HG03469 (cell line): ENCODE results near the gene CNTN4.

Source experiments
- ATAC-seq: cut with Tn5 transposase; IDR thresholded peaks from one replicate; pipeline ENCODE4 v1.9.1; 2021; ENCODE audit warnings: mild to moderate bottlenecking, moderate library complexity, moderate number of reproducible peaks; ENCODE audit not compliant: unreplicated experiment

The CNTN4 gene

DNA sequence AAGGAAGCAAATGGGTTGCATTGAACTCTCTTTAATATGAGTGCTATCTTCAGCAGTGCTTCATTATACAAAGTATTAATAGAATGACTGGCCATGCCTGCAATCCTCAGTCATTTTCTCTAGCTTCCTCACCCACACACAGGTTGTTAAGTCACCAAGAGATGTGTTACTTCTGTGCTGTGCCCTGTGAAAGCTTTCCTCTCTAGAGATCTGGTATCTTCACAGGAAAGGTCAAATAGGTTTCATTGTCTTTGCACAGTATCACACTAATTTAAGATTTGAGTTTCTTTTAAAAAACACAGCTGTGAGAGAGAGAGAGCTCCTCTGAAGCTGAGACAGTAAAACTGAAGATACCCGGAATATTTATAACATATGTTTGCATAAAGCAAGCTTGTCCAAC lies 278.6 kb downstream of the CNTN4 start:
- ATAC-seq = no peak

DNA sequence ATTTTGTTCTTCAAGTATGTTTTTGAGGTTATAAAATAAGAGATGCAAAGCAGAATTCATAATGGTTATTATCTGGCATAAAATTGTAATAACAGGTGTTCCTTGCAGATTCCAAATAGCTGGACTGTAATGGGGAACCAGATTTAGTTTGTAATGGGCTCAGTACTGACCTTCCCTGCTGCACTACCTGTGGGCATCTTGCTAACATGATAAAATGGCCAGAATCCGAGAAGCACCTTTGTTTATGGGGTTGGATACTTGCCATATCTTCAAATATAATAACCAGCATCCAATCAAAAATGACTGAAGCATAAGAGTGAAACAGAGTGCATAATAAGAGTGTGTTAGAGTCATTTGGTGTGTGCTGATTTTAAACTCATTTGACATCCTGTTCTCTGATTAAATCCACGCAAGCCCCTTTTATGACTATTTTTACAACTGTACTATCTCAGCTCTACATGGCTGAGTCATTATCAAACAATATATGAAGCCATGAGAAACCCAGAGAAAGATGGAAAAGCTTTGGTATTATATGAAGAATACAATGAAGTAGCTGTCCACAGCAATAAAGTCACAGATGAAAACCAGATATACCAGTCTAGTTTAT lies 292.4 kb downstream of the CNTN4 start:
- ATAC-seq = no peak

GRCh38 chr3:2391896-2392295 lies 293.2 kb downstream of the CNTN4 start:
- no peak for ATAC-seq

DNA sequence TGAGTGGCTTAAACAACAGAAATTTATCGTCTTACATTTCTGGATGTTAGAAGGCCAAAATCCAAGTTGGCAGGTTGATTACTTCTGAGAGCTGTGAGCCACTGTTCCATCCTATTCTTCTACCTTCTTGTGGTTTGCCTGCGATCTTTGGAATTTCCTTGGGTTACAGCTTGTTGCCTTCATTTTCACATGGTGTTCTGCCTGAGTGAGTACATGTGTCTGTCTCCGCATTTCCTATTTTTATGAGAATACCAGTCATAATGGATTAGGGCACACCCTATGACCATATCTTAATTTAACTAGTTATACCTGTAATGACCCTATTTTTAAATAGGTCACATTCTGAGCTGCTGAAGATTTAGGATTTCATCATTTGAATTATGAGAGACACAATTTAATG lies 294.3 kb downstream of the CNTN4 start:
- no peak for ATAC-seq

- no peak for ATAC-seq
Observed at GRCh38 chr3:2415083-2415482, 316.4 kb downstream of the CNTN4 start.

- no peak for ATAC-seq
Observed at GRCh38 chr3:2420919-2421318, 322.3 kb downstream of the CNTN4 start.

GRCh38 chr3:2423143-2423542 lies 324.5 kb downstream of the CNTN4 start:
- no peak for ATAC-seq

DNA sequence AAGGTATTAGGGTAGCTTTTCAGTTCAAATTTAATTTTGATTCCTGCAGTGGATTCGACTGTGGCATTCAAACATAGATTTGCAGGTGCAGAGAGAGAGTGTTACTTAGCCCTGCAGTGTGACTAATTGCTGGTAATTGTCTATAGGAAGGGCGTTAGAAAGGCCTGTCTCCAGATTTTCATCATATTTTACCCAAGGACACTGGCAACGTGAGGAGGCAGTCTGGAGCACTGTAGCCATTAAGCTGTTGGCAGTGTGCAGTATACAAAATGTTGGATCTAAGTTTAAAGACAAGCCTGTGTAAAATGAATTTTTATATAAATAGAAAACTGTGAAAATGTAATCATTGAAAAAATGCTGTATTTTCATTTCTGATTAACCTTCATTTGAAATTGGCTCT lies 342.9 kb downstream of the CNTN4 start:
- no peak for ATAC-seq

DNA sequence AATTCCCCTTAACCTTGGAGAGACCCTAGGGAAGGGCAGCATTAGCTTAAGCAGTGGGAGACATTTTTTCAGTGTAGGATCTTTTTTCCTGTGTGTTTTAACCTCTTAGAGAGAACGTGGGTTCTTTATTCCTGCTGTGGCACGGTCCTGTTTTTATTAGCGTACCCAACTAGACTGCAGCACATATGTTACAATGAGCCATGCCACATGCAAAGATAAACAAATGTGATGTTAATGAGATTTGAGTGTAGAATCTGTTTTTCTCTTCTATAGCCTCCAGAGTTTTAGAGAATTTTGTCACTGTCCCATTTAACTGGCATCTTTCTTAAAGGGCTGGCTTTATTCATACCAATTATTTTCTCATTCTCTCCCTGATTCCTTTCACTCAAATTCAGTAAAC lies 347.5 kb downstream of the CNTN4 start:
- ATAC-seq = no peak

GRCh38 chr3:2452249-2452648 lies 353.6 kb downstream of the CNTN4 start:
- ATAC-seq = no peak

DNA sequence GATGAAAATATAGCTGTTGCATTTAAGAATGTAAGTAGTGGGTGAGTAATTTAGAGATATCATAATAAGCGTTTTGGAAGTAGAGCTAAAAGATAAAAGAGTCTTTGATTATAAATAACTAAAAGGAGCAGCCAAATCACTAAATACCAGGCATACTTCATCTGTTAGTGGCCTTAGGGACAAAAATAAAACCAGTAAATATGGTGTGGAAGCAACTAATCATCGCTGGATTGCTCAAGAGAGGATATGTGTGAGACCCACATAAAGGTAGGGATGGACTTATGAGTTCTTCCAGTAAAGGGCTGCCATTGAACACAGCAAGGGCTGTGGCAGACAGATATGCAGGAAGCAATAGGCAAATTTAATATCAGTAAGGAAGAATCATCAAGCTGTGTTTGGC lies 356.2 kb downstream of the CNTN4 start:
- ATAC-seq = no peak

DNA sequence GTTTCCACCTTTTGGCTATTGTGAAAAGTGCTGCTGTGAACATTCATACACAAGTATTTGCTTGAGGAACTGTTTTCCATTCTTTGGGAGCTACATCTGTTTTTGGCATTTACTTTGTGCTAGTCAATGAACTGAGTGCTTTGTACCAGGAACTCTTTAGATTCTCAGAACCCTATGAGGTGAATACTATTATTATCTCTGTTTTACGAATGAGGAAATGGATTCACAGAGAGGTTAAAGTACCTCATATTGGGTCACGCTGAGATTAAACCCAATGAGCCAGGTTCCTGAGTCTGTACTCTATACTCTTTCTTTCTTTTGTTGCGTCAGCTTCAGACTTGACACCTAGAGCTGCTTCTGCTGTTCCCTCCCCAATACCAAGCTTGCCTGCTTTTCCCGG lies 358.1 kb downstream of the CNTN4 start:
- ATAC-seq = no peak

DNA sequence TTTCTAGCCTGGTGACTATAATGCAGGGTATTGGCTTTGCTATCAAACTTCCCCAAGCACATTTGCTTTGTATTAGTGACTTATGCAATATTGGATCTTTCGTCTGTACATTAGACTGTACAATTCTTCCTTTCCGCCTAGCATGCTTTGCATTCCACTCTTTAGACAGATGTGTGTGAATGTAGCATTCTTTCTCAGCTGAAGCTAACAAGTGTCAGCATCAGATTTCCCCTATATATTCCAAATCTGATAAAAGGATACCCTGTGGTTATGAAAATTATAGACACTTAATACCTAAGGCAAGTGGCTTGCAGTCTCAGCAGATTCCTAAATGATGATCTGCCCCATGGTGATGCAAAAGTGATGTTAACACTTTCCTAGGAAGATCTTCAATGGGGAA lies 360.1 kb downstream of the CNTN4 start:
- no peak for ATAC-seq

DNA sequence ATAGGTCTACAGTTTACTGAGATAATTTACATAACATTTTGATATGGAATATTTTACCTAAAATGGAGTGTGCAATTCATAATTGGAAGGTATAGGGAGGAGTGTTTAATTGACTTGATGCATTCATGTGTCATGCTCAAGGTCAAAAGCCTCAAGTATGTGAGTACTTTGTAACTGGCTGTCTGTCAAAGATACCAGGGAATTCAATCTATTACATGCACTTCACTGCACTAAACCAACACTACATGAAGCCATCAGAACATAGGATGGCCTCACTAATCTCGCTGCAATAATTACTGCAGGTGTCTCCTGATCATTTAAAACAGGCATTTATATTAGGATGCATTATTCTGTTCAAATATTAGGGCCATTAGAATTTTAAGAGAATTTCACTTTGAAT lies 367.2 kb downstream of the CNTN4 start:
- ATAC-seq = no peak

DNA sequence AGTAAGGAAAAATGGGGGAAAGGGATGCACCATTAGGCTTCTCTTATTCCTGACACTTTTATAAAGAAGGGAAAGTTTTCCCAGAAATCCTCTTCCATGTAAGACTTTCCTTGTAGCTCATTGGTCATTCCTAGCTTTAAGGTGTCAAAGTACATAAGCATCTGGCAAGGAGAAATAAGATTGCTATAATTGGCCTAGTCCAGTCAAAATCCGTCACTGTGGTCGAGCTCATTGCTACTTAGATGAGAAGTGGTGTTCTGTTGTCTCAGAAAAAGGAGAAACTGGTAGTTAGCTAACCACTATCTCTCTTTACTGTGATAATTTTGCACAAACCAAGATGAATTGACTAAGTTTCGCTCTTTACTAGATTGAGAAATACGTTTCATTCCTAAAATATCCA lies 370.1 kb downstream of the CNTN4 start:
- ATAC-seq = no peak

- no peak for ATAC-seq
Observed at GRCh38 chr3:2476996-2477395, 378.3 kb downstream of the CNTN4 start.

DNA sequence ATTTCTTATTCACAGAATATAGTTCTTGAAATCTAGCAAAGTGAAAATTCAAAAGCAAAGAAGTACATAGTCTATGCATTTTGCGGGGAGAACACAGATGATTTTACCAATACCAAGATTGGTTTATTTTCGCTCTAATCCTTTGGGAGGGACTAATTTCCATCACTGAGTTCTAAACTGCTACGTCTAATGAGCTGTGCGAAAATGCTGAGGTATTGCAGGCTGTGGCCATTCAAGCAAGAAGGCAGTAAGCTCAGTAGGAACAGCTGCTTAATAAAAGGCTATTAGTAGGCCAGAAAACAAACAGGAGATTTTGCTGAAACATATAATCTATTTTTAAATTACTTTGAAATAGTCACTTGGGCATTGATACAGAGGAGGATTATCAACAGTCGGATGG lies 379.0 kb downstream of the CNTN4 start:
- ATAC-seq = no peak

DNA sequence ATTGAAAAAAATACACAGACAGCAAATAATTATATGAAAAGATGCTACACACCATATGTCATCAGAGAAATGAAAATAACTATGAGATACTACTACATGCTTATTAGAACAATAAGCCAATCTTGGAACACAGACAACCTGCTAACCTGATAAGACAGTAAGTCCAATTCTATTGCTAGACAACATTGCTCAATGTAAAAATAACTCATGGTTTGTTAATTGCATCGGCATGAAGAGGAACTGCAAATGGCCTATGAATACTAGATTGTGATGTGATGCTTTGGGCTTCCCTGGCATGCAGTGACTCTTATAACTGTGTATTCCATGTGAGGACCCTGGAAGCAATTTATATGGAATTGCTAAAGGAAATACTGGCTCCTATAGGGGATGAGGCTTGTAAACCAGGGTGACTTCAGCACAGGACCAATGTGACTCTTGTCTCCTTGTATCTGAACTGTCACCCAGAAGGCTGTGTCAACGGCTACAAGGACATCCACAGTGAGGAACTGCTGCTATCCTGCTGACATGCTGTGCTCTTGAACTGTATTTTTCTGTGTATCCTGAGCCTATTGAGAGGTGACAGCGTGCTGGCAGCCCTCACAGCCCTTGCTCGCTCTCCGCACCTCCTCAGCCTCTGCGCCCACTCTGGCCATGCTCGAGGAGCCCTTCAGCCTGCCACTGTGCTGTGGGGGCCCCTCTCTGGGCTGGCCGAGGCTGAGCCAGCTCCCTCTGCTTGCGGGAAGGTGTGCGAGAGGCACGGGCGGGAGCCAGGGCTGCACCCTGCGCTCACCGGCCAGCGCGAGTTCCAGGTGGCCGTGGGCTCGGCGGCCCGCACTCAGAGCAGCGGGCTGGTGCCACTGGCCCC lies 385.7 kb downstream of the CNTN4 start:
- no peak for ATAC-seq

DNA sequence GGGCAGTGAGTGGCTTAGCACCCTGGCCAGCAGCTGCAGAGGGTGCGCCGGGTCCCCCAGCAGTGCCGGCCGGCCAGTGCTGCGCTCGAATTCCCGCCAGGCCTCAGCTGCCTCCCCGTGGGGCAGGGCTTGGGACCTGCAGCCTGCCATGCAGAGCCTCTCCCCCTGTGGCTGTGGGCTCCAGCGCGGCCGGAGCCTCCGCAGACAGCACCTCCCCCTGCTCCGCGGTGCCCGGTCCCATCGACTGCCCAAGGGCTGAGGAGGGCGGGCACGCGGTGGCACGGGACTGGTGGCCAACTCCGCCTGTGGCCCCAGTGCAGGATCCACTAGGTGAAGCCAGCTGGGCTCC lies 386.3 kb downstream of the CNTN4 start:
- no peak for ATAC-seq

GRCh38 chr3:2495746-2496145 lies 397.1 kb downstream of the CNTN4 start:
- ATAC-seq = no peak

DNA sequence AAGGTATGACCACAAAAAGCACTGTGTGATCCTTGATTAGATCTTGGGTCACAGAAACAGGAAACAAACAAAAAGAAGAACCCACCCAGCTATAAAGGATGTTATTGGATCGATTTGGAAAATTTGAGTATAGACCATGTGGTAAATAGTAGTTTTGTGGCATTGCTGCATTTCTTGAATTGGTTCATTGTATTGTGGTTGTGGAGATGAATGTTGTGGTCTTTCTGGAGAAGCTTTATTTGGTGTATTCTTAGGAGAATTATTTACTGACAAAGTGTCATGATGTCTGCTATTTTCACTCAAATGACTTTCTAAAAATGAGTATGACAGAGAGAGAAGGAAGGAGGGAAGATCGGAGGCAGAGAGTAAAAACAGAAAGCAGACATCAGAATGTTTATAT lies 406.2 kb downstream of the CNTN4 start:
- ATAC-seq = no peak

GRCh38 chr3:2506776-2507175 lies 408.1 kb downstream of the CNTN4 start:
- ATAC-seq = no peak
